Measurements from ENCODE around the gene CDK2AP2.
"Not testable (repeated sequence)": the region's sequence is repeated elsewhere in the genome, so short reads cannot be mapped to it uniquely, and the experiment has no call there.

CDK2AP2 gene

GRCh38 chr11:67507864-67508485 is at the start of gene CDK2AP2:
Gene CDK2AP2, minus strand, starts transcription at chr11:67508162. Its CDS starts 80 bp downstream, at chr11:67508082.
- peak; percentile 95 to 96 for DNase-seq

- no peak for DNase-seq
These were observed 48.3 kb upstream of the CDK2AP2 start for GRCh38 chr11:67556244-67556643.

- DNase-seq = not testable (repeated sequence)
These were observed 43.7 kb upstream of the CDK2AP2 start for GRCh38 chr11:67551697-67552096.

- DNase-seq = no peak
These were observed 43.2 kb upstream of the CDK2AP2 start for GRCh38 chr11:67551127-67551526.

GRCh38 chr11:67548555-67549110 is 40.7 kb upstream of the CDK2AP2 start:
- no peak for DNase-seq

- not testable (repeated sequence) for DNase-seq
These were observed 40.1 kb upstream of the CDK2AP2 start for GRCh38 chr11:67548112-67548511.

GRCh38 chr11:67545280-67545679 is 37.3 kb upstream of the CDK2AP2 start:
- DNase-seq = no peak

- DNase-seq = no peak
These were observed 36.8 kb upstream of the CDK2AP2 start for GRCh38 chr11:67544616-67545242.

GRCh38 chr11:67543585-67543984 is 35.6 kb upstream of the CDK2AP2 start:
- no peak for DNase-seq

GRCh38 chr11:67542971-67543370 is 35.0 kb upstream of the CDK2AP2 start:
- DNase-seq = no peak

- DNase-seq = no peak
These were observed 34.2 kb upstream of the CDK2AP2 start for GRCh38 chr11:67542169-67542568.

GRCh38 chr11:67541198-67541597 is 33.2 kb upstream of the CDK2AP2 start:
- DNase-seq = no peak

GRCh38 chr11:67539550-67539949 is 31.6 kb upstream of the CDK2AP2 start:
- no peak for DNase-seq

- no peak for DNase-seq
These were observed 31.0 kb upstream of the CDK2AP2 start for GRCh38 chr11:67538823-67539505.

GRCh38 chr11:67538306-67538705 is 30.3 kb upstream of the CDK2AP2 start:
- DNase-seq = no peak

- no peak for DNase-seq
These were observed 27.6 kb upstream of the CDK2AP2 start for GRCh38 chr11:67535561-67535960.

GRCh38 chr11:67534070-67534679 is 26.2 kb upstream of the CDK2AP2 start:
- no peak for DNase-seq

GRCh38 chr11:67532889-67533288 is 24.9 kb upstream of the CDK2AP2 start:
- no peak for DNase-seq

GRCh38 chr11:67530282-67530592 is 22.3 kb upstream of the CDK2AP2 start:
- DNase-seq = no peak

GRCh38 chr11:67528376-67528775 is 20.4 kb upstream of the CDK2AP2 start:
- DNase-seq = no peak

GRCh38 chr11:67525275-67525976 is 17.5 kb upstream of the CDK2AP2 start:
- DNase-seq = no peak

GRCh38 chr11:67524480-67524808 is 16.5 kb upstream of the CDK2AP2 start:
- no peak for DNase-seq
